Germinal center (tissue), 1 donor: ENCODE data around the gene RPGRIP1L.

Experiments used
- DNase-seq: peaks from one replicate; pipeline ENCODE4 v3.0.0; 2012; ENCODE audit warnings: mixed read lengths, low spot score

RPGRIP1L gene

DNA sequence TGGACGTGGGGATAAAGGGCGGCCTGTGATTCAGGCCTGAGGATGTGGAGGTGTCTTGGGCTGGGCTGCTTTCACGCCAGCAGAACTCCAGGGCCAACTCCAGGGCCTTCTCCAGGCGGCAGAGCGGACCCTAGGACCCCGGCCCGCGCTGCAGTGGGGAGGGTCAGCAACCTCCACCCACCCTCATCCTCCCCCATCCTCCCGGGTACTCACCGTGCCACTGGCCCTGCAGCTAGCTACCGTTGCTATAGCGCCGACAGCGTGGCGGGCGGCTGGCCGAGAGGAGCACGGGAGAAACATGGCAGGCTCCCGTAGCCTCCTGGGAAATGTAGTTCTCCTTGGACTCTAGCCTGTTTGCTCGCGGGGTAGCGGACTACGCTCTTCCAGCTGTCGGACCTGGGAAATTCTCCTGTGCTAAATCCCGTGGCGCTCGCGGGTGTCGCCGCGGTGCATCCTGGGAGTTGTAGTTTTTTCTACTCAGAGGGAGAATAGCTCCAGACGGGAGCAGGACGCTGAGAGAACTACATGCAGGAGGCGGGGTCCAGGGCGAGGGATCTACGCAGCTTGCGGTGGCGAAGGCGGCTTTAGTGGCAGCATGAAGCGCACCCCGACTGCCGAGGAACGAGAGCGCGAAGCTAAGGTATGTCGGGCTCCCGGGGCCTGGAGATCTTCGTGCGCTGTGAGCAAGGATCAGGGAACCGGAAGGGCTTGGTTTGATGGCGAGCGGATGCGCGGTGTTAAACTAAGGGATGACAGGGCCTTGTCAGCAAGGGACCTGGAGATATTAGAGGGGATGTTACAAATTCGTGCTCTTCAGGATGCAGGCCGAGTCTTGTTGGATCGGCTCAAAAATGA lies at the start of gene RPGRIP1L, which contains the start of gene FTO:
Gene RPGRIP1L (minus strand): TSS at position 270 of the 855 bp plus-strand sequence. CDS start 3,136 bp downstream, outside the sequence.
Gene FTO (plus strand): TSS at position 567 of the 855 bp plus-strand sequence.
- DNase-seq: peak; percentile 93

GRCh38 chr16:53753431-53753830 lies 49.8 kb upstream of the RPGRIP1L start:
- DNase-seq: no peak

- DNase-seq: no peak
Measured at GRCh38 chr16:53752560-53752959, 48.9 kb upstream of the RPGRIP1L start.

DNA sequence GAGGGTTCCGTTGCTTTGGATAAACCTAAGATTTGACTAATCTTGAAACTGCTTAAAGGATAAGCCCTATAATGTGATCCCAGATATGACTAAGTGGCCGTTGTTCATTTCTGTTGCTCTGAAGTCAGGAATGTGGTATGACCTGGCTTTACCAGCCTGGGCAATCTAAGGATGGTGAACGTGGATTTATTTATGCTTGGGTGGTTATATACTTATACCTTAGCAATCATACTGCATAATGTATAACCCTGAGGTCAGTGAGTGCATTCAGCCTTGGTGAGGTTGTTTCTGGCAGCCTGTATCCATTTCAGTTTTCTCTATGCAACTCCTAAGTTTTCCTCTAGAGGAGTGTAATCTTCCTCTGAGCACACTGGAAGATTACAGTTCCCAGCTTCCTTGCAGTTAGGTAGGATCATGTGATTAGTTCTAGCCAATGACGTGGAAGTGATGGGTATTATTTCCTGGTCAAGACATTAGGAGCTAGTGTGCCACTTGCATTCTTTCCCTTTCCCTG lies 42.2 kb upstream of the RPGRIP1L start:
- no peak for DNase-seq

- DNase-seq: no peak
Measured at GRCh38 chr16:53745086-53745485, 41.4 kb upstream of the RPGRIP1L start.

DNA sequence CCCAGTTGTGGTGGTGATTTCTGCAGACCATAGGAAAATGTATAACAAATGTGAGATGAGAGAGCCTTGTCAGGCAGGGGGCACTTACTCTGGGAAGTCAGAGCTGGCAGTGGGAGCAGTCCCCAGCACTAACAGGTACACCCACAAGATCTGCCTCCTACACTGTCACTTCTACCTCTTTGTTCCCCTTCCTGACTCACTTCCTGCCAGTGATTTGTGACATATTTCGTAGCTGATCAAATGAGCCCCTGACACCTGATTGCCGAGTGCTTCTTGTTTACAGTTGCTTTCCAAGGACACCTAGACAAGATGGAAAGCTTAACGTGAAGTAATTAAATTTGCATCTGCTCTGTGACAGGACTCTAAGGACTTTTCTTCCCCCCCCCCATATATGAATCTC lies 40.8 kb upstream of the RPGRIP1L start:
- no peak for DNase-seq

DNA sequence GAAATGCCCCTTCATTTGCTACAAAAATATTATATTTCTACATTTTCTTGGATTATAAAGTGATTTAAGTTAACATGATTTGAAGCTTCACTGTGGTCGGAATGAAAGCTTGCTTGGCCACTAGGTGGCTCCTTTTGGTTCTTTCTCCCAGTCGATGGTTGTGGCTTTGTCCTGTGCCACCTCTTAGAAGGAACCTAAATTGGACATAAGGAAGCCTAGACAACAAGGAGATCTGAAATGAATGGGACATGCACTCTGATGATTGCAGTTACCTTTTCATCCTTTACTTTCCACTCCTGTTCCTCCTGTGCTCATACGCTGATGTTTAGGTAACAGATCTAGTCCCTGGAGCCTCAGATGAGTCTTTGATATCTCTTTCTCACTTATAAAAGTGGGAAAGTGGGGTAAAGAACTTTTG lies 39.5 kb upstream of the RPGRIP1L start:
- DNase-seq: peak; percentile 6

- no peak for DNase-seq
Measured at GRCh38 chr16:53741546-53741945, 37.9 kb upstream of the RPGRIP1L start.

GRCh38 chr16:53740933-53741531 lies 37.4 kb upstream of the RPGRIP1L start:
- no peak for DNase-seq

DNA sequence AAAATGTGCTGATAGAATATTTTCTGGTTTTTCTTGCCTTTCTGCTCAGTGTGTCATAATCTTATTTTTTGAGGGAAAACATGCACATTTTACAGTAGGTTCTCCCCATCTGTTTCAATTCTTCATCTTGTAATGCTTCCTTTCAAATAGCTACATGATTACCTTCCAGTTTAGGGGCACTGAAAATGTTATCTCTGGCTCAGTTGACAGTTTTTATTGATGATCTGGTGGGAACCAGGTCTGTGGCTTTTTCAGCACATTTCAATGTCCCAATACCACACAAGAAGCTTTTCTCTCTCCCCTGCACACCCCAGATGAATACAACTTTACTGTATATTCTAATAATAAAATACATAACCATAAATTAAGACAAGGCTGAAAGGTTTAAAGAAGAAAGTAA lies 36.8 kb upstream of the RPGRIP1L start:
- DNase-seq: no peak

DNA sequence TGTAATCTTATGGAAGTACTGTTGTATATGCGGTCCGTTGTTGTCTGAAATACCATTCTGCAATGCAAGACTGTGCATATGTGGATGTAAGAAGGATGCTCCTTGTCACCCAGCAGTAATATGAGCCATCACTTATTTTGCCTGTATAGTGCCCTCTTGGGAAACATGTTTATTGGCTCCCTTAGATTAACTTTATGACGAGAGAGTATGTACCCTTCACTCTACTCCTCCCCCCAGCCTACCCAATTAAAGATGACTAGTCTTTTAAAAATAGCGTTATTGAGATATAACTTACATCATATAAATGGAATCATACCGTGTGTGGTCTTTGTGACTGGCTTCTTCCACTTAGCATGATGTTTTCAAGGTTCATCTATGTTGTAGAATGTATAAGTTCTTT lies 33.9 kb upstream of the RPGRIP1L start:
- DNase-seq: no peak

GRCh38 chr16:53736297-53736696 lies 32.6 kb upstream of the RPGRIP1L start:
- DNase-seq: no peak

- DNase-seq: no peak
Measured at GRCh38 chr16:53734908-53735307, 31.2 kb upstream of the RPGRIP1L start.

GRCh38 chr16:53732296-53732929 lies 28.8 kb upstream of the RPGRIP1L start:
- DNase-seq: no peak

GRCh38 chr16:53730693-53731092 lies 27.0 kb upstream of the RPGRIP1L start:
- no peak for DNase-seq

DNA sequence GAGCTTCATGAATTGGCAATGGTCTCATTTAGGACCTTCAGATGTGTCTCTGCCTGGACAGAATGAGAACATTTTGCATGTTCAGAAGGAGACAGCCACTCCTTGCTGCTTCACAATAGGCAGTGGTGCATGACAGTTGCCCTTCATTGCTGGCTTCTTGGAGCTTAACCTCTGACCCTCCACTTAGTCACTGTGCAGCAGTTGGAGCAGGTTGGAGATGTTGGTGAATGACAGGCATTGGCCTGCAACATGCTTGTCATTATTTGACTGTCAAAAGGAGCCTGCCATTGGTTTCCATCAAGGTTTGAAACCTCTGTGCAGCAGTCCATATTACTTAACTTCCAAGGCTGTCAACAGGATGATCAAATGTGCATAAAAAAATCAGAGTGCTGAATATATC lies 23.0 kb upstream of the RPGRIP1L start:
- no peak for DNase-seq

DNA sequence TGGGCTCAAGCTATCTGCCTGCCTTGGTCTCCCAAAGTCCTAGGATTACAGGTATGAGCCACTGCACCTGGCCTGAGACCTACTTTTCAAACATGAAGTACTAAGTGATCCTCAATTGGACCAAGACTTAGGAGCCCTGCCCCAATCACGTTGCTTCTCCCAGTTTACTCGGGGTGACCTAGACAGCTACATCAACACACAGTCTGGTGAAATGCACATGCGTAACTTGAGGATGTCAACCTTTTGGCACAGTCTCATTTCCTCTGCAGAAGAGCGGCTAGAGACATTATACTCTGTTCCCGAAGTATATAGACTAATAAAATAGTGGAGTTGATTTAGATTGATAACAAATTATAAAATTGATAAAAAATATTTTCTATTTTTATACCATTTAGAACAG lies 17.4 kb upstream of the RPGRIP1L start:
- DNase-seq: no peak

DNA sequence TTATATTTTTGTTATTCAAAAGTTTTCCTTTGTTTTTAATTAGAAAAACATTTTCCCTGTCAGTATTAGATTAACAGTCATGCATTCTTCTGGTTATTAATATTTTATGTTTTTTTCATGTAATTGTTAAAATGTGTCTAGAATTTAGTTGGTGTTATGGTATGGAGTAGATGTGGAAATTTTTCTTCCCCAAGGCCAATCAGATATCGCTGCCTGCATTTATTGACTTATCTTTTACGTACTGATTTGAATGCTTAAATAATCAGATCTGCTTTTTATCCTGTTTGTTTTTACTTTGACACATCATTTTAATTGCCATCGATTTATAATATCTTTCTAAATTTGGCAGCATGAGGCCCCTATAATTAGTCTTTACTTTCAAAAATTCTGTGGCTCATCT lies 13.9 kb upstream of the RPGRIP1L start:
- DNase-seq: no peak

- DNase-seq: no peak
Measured at GRCh38 chr16:53715023-53715384, 11.3 kb upstream of the RPGRIP1L start.

- no peak for DNase-seq
Measured at GRCh38 chr16:53714205-53715022, 10.8 kb upstream of the RPGRIP1L start.

GRCh38 chr16:53713403-53714204 lies 9.9 kb upstream of the RPGRIP1L start:
- no peak for DNase-seq
